Mammary microvascular endothelial cell (primary cell): Measurements from ENCODE around the gene TMEM161B. TPM values are rescaled to one million over a fixed set of nuclear protein-coding genes. Genes with fewer than 3 reads are reported as not detected.

ENCODE experiments used
- total RNA-seq: library from RNA; depleted of rRNA; stranded (reverse); fragments of >200 nt; gene quantifications from 2 replicates; pipeline ENCODE4 v1.2.3, GENCODE V29; 2015

The TMEM161B gene
- total RNA-seq: 4.7 and 6.3 TPM in 2 replicates

DNA sequence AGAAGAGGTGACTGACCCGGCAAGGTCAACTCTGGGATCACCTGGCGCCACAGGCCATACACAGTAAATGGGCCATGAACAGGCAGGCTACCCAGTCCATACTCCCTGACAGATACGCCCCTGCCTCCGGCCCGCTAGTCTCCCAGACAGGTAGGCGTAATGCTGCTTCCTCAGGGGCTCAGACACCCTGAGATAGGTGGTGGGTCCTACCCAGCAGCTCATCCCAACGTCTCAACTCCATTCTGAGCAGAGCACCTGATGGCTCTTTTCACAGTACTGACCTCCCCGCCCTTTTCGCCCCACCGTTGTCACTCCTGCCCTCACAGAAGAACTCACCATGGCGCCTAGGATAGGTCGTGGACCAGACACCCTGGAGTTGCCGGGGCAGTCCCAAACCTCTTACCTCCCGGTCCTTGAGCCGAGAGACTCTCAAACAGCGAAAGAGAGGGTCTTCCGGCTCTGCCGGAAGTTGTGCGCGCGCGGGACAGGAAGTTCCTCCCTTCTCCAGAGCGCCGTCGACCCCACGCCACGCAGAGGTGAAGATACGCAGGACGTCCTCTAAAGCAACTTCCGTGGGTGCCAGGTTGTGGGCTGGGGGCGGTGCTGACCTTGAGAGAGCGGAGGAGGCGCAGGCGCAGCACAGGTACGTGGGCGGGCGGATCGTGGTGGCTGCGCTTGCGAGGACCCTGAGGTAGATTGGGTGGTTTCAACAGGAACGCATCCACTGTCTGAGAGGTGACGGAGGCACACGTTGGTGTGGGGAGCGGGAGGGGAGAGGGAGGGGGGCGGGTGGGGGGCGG lies at the start of gene TMEM161B:
Gene TMEM161B (minus strand): TSS at position 461 of the 800 bp plus-strand sequence. CDS start 122 bp downstream, at position 339.

